ENCODE data around the gene RNF225.
"Not testable (repeated sequence)": the region's sequence is repeated elsewhere in the genome, so short reads cannot be mapped to it uniquely, and the experiment has no call there.

The RNF225 gene

GRCh38 chr19:58403920-58404478, 8.5 kb downstream of the RNF225 start:
- peaks cover 50% of the 10 kb centered on the region for H3K4me1 Mint-ChIP-seq
- not testable (repeated sequence) for H3K36me3 Mint-ChIP-seq, H3K9me3 Mint-ChIP-seq, H3K27ac Mint-ChIP-seq, H3K4me3 Mint-ChIP-seq, DNase-seq
- peaks cover 12% of the 10 kb centered on the region for H3K27me3 Mint-ChIP-seq
- CTCF ChIA-PET: interaction anchor here (0.6 kb wide), 1 partner anchor 87 kb away, joined by 5 read pairs; no protein-coding TSS in a partner anchor

- Mint-ChIP-seq H3K27me3 (no peaks in the 10 kb centered on the region), H3K27ac (peak overlapping the region; percentile 93), H3K9me3 (no peaks in the 10 kb centered on the region), H3K4me3 (peak overlapping the region; percentile 95), H3K36me3 (peaks cover 10% of the 10 kb centered on the region), H3K4me1 (peaks cover 45% of the 10 kb centered on the region)
- DNase-seq: no peak
- CTCF ChIA-PET: interaction anchor here (1.5 kb wide), 2 partner anchors 56 to 186 kb away, joined by 4 read pairs; no protein-coding TSS in a partner anchor
These were observed 11.6 kb downstream of the RNF225 start for GRCh38 chr19:58406818-58407657.

GRCh38 chr19:58407658-58408151, 12.2 kb downstream of the RNF225 start:
- H3K27me3 Mint-ChIP-seq: no peaks in the 10 kb centered on the region
- H3K4me3 Mint-ChIP-seq: peak overlapping the region; percentile 95
- H3K27ac Mint-ChIP-seq: peak overlapping the region; percentile 93
- DNase-seq: no peak
- H3K36me3 Mint-ChIP-seq: peaks cover 12% of the 10 kb centered on the region
- CTCF ChIA-PET: interaction anchor here (1.5 kb wide), 2 partner anchors 55 to 186 kb away, joined by 4 read pairs; no protein-coding TSS in a partner anchor
- no peaks in the 10 kb centered on the region for H3K9me3 Mint-ChIP-seq
- peaks cover 45% of the 10 kb centered on the region for H3K4me1 Mint-ChIP-seq

- Mint-ChIP-seq H3K27me3 (no peaks in the 10 kb centered on the region), H3K9me3 (no peaks in the 10 kb centered on the region), H3K27ac (peak within 1 kb of the TSS; percentile 93), H3K4me3 (peak within 1 kb of the TSS; percentile 95), H3K4me1 (peaks cover 40% of the 10 kb centered on the region), H3K36me3 (peaks cover 14% of the 10 kb centered on the region)
- DNase-seq: peak; percentile 97
- CTCF ChIA-PET: interaction anchor here (0.7 kb wide), 1 partner anchor 43 kb away, joined by 3 read pairs; the partner anchor contains the start of gene ZNF324B
These were observed 12.9 kb downstream of the RNF225 start, which contains the start of gene ZNF584 for GRCh38 chr19:58408152-58409009. Gene ZNF584 (plus strand): TSS chr19:58408649. CDS start chr19:58409148, 499 bp downstream.

- peak overlapping the region; percentile 95 for H3K4me3 Mint-ChIP-seq
- peaks cover 33% of the 10 kb centered on the region for H3K4me1 Mint-ChIP-seq
- CTCF ChIA-PET: interaction anchor here (0.7 kb wide), 1 partner anchor 42 kb away, joined by 3 read pairs; the partner anchor contains the start of gene ZNF324B
- H3K9me3 Mint-ChIP-seq: no peaks in the 10 kb centered on the region
- H3K27me3 Mint-ChIP-seq: no peaks in the 10 kb centered on the region
- H3K36me3 Mint-ChIP-seq: peaks cover 12% of the 10 kb centered on the region
- H3K27ac Mint-ChIP-seq: peak overlapping the region; percentile 16
- peak; percentile 41 for DNase-seq
These were observed 13.7 kb downstream of the RNF225 start for GRCh38 chr19:58409010-58409790.

GRCh38 chr19:58416604-58417003, 21.1 kb downstream of the RNF225 start:
- Mint-ChIP-seq H3K36me3 (peaks cover 43% of the 10 kb centered on the region), H3K9me3 (peaks cover 13% of the 10 kb centered on the region), H3K27ac (no peak overlapping the region), H3K4me1 (no peaks in the 10 kb centered on the region), H3K27me3 (no peaks in the 10 kb centered on the region), H3K4me3 (no peak overlapping the region)
- DNase-seq: no peak
- CTCF ChIA-PET: no interaction called here

GRCh38 chr19:58417071-58417470, 21.6 kb downstream of the RNF225 start:
- Mint-ChIP-seq H3K36me3 (peaks cover 45% of the 10 kb centered on the region), H3K4me3 (no peak overlapping the region), H3K4me1 (no peaks in the 10 kb centered on the region), H3K9me3 (peaks cover 13% of the 10 kb centered on the region), H3K27ac (no peak overlapping the region), H3K27me3 (no peaks in the 10 kb centered on the region)
- CTCF ChIA-PET: no interaction called here
- no peak for DNase-seq

GRCh38 chr19:58428617-58429016, 33.2 kb downstream of the RNF225 start:
- DNase-seq: no peak
- no peaks in the 10 kb centered on the region for H3K27me3 Mint-ChIP-seq
- peaks cover 20% of the 10 kb centered on the region for H3K36me3 Mint-ChIP-seq
- H3K27ac Mint-ChIP-seq: no peak overlapping the region
- CTCF ChIA-PET: interaction anchor here (1.8 kb wide), 1 partner anchor 200 kb away, joined by 5 read pairs; the partner anchor contains the start of gene ZNF544
- no peak overlapping the region for H3K4me3 Mint-ChIP-seq
- H3K9me3 Mint-ChIP-seq: peaks cover 75% of the 10 kb centered on the region
- no peaks in the 10 kb centered on the region for H3K4me1 Mint-ChIP-seq

GRCh38 chr19:58429745-58430144, 34.3 kb downstream of the RNF225 start:
- H3K27ac Mint-ChIP-seq: no peak overlapping the region
- CTCF ChIA-PET: interaction anchor here (1.8 kb wide), 1 partner anchor 201 kb away, joined by 5 read pairs; the partner anchor contains the start of gene ZNF544
- no peaks in the 10 kb centered on the region for H3K4me1 Mint-ChIP-seq
- peaks cover 31% of the 10 kb centered on the region for H3K36me3 Mint-ChIP-seq
- H3K27me3 Mint-ChIP-seq: no peaks in the 10 kb centered on the region
- no peak for DNase-seq
- peaks cover 85% of the 10 kb centered on the region for H3K9me3 Mint-ChIP-seq
- no peak overlapping the region for H3K4me3 Mint-ChIP-seq

- DNase-seq: no peak
These were observed 38.8 kb downstream of the RNF225 start for GRCh38 chr19:58434217-58434616.

GRCh38 chr19:58439576-58440554, 44.4 kb downstream of the RNF225 start, which contains the start of gene ZNF132:
Gene ZNF132 (minus strand): TSS chr19:58440153. CDS start chr19:58439821, 332 bp downstream.
- Mint-ChIP-seq H3K36me3 (peaks cover 50% of the 10 kb centered on the region), H3K4me3 (peak within 1 kb of the TSS; percentile 96), H3K27ac (peak within 1 kb of the TSS; percentile 96), H3K27me3 (peaks cover 3% of the 10 kb centered on the region), H3K4me1 (peaks cover 28% of the 10 kb centered on the region), H3K9me3 (peaks cover 63% of the 10 kb centered on the region)
- peak; percentile 97 for DNase-seq
- CTCF ChIA-PET: no interaction called here

More at GRCh38 chr19:58434217-58434616, 38.8 kb downstream of the RNF225 start:
- no peak overlapping the region for H3K27ac Mint-ChIP-seq
- H3K36me3 Mint-ChIP-seq: peaks cover 63% of the 10 kb centered on the region
- peaks cover 11% of the 10 kb centered on the region for H3K4me1 Mint-ChIP-seq
- CTCF ChIA-PET: no interaction called here
- peaks cover 86% of the 10 kb centered on the region for H3K9me3 Mint-ChIP-seq
- no peak overlapping the region for H3K4me3 Mint-ChIP-seq
- peaks cover 3% of the 10 kb centered on the region for H3K27me3 Mint-ChIP-seq

GRCh38 chr19:58440556-58440955, 45.1 kb downstream of the RNF225 start:
- Mint-ChIP-seq H3K27ac (peak overlapping the region; percentile 96), H3K36me3 (peaks cover 43% of the 10 kb centered on the region), H3K9me3 (peaks cover 57% of the 10 kb centered on the region), H3K4me1 (peaks cover 28% of the 10 kb centered on the region), H3K4me3 (peak overlapping the region; percentile 96), H3K27me3 (peaks cover 3% of the 10 kb centered on the region)
- no peak for DNase-seq
- CTCF ChIA-PET: no interaction called here
